ENCODE data around the gene MED13L.
"Not testable (repeated sequence)": the region's sequence is repeated elsewhere in the genome, so short reads cannot be mapped to it uniquely, and the experiment has no call there.

MED13L gene

DNA sequence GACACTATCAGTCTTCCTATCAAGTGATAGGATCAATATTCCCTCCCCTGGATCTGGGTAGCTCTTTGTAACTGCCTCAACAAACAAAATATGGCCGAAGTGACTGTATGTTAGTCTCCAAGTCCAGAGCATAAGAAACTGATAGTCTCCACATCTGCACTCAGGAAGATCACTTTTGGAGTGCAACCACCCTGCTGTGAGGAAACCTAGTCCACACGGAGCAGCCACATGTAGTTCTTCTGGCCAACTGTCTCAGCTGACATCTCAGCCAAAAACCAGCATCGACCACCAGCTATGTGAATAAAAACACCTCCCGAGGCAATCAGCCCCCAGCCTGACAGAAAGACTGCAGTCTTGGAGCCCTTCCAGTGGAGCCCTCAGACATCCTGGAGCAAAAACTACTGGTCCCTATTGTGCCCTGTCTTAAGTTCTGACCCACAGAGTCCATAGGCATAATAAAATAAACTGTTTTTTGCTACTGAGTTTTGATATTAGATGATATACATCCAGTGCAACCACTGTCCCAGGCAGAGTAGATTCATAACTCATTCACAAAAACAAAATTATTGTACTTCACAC is 143.8 kb downstream of the MED13L start:
- DNase-seq (ENCODE audit: extremely low read depth, low read depth), result no peak
- H3K4me3 ChIP-seq (replicated peaks; ENCODE audit: low read depth, low read length), result no peak overlapping the region
- TF ChIP-seq, protein P1, sequence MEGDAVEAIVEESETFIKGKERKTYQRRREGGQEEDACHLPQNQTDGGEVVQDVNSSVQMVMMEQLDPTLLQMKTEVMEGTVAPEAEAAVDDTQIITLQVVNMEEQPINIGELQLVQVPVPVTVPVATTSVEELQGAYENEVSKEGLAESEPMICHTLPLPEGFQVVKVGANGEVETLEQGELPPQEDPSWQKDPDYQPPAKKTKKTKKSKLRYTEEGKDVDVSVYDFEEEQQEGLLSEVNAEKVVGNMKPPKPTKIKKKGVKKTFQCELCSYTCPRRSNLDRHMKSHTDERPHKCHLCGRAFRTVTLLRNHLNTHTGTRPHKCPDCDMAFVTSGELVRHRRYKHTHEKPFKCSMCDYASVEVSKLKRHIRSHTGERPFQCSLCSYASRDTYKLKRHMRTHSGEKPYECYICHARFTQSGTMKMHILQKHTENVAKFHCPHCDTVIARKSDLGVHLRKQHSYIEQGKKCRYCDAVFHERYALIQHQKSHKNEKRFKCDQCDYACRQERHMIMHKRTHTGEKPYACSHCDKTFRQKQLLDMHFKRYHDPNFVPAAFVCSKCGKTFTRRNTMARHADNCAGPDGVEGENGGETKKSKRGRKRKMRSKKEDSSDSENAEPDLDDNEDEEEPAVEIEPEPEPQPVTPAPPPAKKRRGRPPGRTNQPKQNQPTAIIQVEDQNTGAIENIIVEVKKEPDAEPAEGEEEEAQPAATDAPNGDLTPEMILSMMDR (IDR thresholded peaks at IDR 0.05; ENCODE audit: low read depth, low read length, missing control alignments), result no peak

DNA sequence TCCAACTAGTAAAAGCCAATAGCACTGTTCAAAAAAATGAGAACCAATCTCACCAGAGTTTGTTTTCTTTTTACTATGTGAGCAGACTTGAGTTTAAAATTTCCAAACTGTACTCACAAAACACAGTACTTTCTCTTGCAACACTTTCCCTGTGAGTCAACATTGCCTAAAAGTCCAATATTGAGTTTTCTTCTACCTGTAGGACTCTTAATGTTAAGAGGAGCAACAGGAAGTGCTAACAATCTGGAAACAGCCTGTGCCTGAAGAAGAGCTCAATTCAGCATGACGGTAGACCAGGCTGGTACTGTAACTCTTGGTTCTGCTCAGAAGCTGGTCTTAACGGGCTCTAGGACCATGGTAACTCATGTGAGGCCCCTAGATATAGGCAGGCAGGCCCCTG is 144.3 kb downstream of the MED13L start:
- no peak for DNase-seq (ENCODE audit: extremely low read depth, low read depth)
- TF ChIP-seq, protein P1 (IDR thresholded peaks at IDR 0.05; ENCODE audit: low read depth, low read length, missing control alignments), result no peak
- no peak overlapping the region for H3K4me3 ChIP-seq (replicated peaks; ENCODE audit: low read depth, low read length)

DNA sequence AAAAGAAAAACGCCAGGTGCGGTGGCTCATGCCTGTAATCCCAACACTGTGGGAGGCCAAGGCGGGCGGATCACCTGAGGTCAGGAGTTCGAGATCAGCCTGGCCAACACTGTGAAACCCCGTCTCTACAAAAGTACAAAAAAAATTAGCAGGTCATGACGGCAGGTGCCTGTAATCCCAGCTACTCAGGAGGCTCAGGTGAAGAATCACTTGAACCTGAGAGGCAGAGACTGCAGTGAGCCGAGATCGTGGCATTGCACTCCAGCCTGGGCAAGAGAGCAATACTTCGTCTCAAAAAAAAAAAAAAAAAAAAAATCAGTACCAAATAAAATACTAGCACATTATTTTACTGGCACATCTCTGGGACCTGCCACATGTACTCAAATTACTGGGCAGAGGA is 145.5 kb downstream of the MED13L start:
- not testable (repeated sequence) for H3K4me3 ChIP-seq (replicated peaks; ENCODE audit: low read depth, low read length); DNase-seq (ENCODE audit: extremely low read depth, low read depth)

DNA sequence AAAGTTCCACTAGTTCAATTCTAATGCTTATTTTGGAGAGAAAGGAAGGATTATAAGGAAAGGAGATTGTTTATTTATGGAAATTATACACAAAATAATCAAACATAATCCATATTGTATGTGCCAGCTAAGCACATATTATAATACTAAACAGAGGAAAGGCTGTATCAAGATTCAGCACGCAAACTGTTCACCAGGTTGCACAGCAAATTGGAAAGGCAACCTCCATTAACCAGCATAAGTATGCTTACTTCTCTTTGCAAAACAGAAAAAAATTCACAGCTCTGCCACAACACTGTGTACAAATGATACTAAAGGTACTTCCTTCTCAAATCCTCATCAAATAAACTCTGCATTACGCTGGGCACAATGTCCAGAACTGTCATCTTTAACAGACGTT is 146.3 kb downstream of the MED13L start:
- TF ChIP-seq, protein P1 (IDR thresholded peaks at IDR 0.05; ENCODE audit: low read depth, low read length, missing control alignments), result no peak
- no peak overlapping the region for H3K4me3 ChIP-seq (replicated peaks; ENCODE audit: low read depth, low read length)
- no peak for DNase-seq (ENCODE audit: extremely low read depth, low read depth)

DNA sequence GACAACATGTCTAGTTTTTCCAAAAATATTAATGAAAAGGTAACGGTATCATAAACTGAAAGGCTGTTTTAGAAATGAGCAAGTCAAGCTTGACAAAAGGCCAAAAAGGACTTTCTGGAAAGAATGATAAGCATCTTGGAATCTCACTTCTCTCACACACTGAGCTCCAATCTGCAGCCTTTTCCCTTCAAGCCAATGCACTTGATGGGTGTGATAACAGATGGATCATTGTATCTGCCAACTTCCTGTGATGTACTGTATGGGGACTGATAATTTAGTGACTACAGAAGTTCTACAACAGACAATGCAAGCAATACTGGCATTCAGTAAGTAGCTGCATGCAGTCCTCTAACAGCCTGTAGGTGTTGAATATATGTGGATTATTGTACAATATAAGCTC is 147.1 kb downstream of the MED13L start:
- no peak for DNase-seq (ENCODE audit: extremely low read depth, low read depth)
- H3K4me3 ChIP-seq (replicated peaks; ENCODE audit: low read depth, low read length), result no peak overlapping the region
- TF ChIP-seq, protein P1 (IDR thresholded peaks at IDR 0.05; ENCODE audit: low read depth, low read length, missing control alignments), result no peak

DNA sequence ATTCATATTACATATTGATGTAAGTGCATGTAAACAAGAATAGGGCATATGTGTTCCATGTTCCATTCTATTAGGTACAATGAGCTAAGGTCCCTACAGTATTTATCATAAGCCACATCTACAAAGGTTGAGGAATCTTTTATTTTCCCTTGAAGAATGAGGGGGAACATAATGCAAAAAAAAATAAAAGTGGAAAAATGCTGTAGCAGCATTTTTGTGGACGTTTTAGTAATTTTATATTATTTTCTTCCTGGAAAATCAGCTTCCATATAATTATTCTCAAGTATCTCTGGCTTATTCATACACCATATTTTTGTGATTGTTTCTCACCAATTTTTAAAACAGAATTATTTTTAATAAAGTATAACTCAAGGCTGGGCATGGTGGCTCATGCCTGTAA is 148.7 kb downstream of the MED13L start:
- no peak for DNase-seq (ENCODE audit: extremely low read depth, low read depth)
- H3K4me3 ChIP-seq (replicated peaks; ENCODE audit: low read depth, low read length), result no peak overlapping the region
- TF ChIP-seq, protein P1 (IDR thresholded peaks at IDR 0.05; ENCODE audit: low read depth, low read length, missing control alignments), result no peak

DNA sequence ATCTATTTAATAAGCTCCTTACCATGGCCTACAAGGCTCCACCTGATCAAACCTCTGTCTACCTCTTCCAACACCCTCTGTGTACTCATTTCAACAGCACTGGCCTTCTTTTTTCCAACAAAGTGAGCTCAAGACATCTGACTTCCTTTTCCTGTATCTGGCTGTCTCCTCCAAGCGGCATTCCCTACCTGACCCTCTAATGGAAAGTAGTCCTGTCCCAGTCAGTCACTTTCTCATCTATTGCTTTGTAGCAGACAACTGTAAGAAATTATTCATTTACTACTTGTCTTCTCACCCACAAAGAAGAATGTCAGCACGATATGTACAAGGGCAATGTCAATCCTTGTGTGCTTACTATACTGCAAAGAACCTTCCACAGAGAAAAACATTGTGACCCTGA is 149.6 kb downstream of the MED13L start:
- TF ChIP-seq, protein P1 (IDR thresholded peaks at IDR 0.05; ENCODE audit: low read depth, low read length, missing control alignments), result no peak
- no peak for DNase-seq (ENCODE audit: extremely low read depth, low read depth)
- no peak overlapping the region for H3K4me3 ChIP-seq (replicated peaks; ENCODE audit: low read depth, low read length)
